HepG2 (cell line): Measurements from ENCODE around the gene UNKL. TPM values are rescaled to one million over a fixed set of nuclear protein-coding genes. Genes with fewer than 3 reads are reported as not detected.

Source experiments
- ASH2L ChIP-seq: fragments of 300-600, 200-600 bp; sonication (generic); IDR thresholded peaks from 2 replicates; pipeline ENCODE4 v1.7.0; 2017; ENCODE audit warnings: low read depth, mild to moderate bottlenecking, moderate library complexity, mixed read lengths, low read length; ENCODE audit not compliant: insufficient read length
- NFKB2 ChIP-seq: sonication (generic); formaldehyde crosslinking; IDR thresholded peaks from 2 replicates; pipeline ENCODE4 v1.4.0; 2020; ENCODE audit warnings: missing genetic modification reagents, borderline replicate concordance
- RAD51 ChIP-seq: fragments of 450-650 bp; IDR thresholded peaks from 2 replicates; pipeline ENCODE4 v1.6.1; 2016; ENCODE audit warnings: borderline replicate concordance
- RBFOX2 ChIP-seq: fragments of 200-400 bp; formaldehyde crosslinking; IDR thresholded peaks from 2 replicates; pipeline ENCODE4 v1.6.1; 2017; ENCODE audit warnings: low read depth, mild to moderate bottlenecking, low read length
- TOE1 ChIP-seq: sonication (generic); formaldehyde crosslinking; IDR thresholded peaks from 2 replicates; pipeline ENCODE4 v1.4.0; 2020; ENCODE audit warnings: mild to moderate bottlenecking, missing genetic modification reagents
- ZNF234 ChIP-seq: sonication (generic); formaldehyde crosslinking; conservative IDR thresholded peaks from 2 replicates; pipeline ENCODE4 v1.5.1; 2020; ENCODE audit warnings: mild to moderate bottlenecking, missing genetic modification reagents
- ZNF263 ChIP-seq: sonication (generic); formaldehyde crosslinking; IDR thresholded peaks from 2 replicates; pipeline ENCODE4 v1.4.0; 2020; ENCODE audit warnings: missing genetic modification reagents
- ZNF292 ChIP-seq: sonication (generic); formaldehyde crosslinking; IDR thresholded peaks from 2 replicates; pipeline ENCODE4 v1.8.1; 2022; ENCODE audit warnings: mild to moderate bottlenecking, low read depth, missing genetic modification reagents, borderline replicate concordance
- ZNF556 ChIP-seq: sonication (generic); formaldehyde crosslinking; IDR thresholded peaks from 2 replicates; pipeline ENCODE4 v1.4.0; 2020; ENCODE audit warnings: mild to moderate bottlenecking, missing genetic modification reagents, borderline replicate concordance
- polyA plus RNA-seq, 8 experiments: library from polyadenylated mRNA; depleted of rRNA in 3 of 8; stranded (reverse) in 7 of 8; unstranded in 1 of 8; fragments of >200 nt; fragmentation: Illumina TruSeq in 4 of 8; extraction: Trizol in 4 of 8; gene quantifications; 2 replicates each; pipeline versions ENCODE4 v1.2.1 to v1.2.3, GENCODE V29; 2011 to 2016; ENCODE audit warnings: low read depth in 4 of 8, missing spikeins in 1 of 8, mixed read lengths in 1 of 8; ENCODE audit not compliant: insufficient read depth in 1 of 8
- total RNA-seq, 5 experiments: library from RNA; depleted of rRNA; stranded (reverse); fragments of >200 nt; fragmentation: Illumina TruSeq; extraction: Trizol; gene quantifications; 2 replicates each; pipeline ENCODE4 v1.2.3, GENCODE V29; 2016; ENCODE audit warnings: low read depth in 1 of 5
- TF ChIP-seq, protein P1 (sequence below): sonication (generic); formaldehyde crosslinking; IDR thresholded peaks from 2 replicates; pipeline ENCODE4 v1.8.0; 2022; ENCODE audit warnings: missing genetic modification reagents, mild to moderate bottlenecking, moderate library complexity, borderline replicate concordance
- TF ChIP-seq, protein P2 (sequence below): sonication (generic); formaldehyde crosslinking; IDR thresholded peaks from 2 replicates; pipeline ENCODE4 v1.4.0; 2020; ENCODE audit warnings: mild to moderate bottlenecking, missing genetic modification reagents, borderline replicate concordance
- TF ChIP-seq, protein P3 (sequence below): sonication (generic); formaldehyde crosslinking; conservative IDR thresholded peaks from 2 replicates; pipeline ENCODE4 v1.5.0; 2020; ENCODE audit warnings: missing genetic modification reagents
- TF ChIP-seq, protein P4 (sequence below): sonication (generic); formaldehyde crosslinking; IDR thresholded peaks from 2 replicates; pipeline ENCODE4 v1.5.1; 2020; ENCODE audit warnings: missing genetic modification reagents, mild to moderate bottlenecking, borderline replicate concordance
- TF ChIP-seq, protein P5 (sequence below): sonication (generic); formaldehyde crosslinking; IDR thresholded peaks from 2 replicates; pipeline ENCODE4 v1.8.0; 2022; ENCODE audit warnings: missing genetic modification reagents, mild to moderate bottlenecking, borderline replicate concordance
- TF ChIP-seq, protein P6 (sequence below): sonication (generic); formaldehyde crosslinking; IDR thresholded peaks from 2 replicates; pipeline ENCODE4 v1.4.0; 2020; ENCODE audit warnings: low read depth, mild to moderate bottlenecking, missing genetic modification reagents
- TF ChIP-seq, protein P7 (sequence below): sonication (generic); formaldehyde crosslinking; IDR thresholded peaks from 2 replicates; pipeline ENCODE4 v1.5.0; 2020; ENCODE audit warnings: missing genetic modification reagents

Gene UNKL
- total and polyA plus RNA-seq, 2 of the 13 experiments (the other 11 are each of a cell fraction or from before 2014, with no cell fraction given) = 10.4 to 17.6 TPM

DNA sequence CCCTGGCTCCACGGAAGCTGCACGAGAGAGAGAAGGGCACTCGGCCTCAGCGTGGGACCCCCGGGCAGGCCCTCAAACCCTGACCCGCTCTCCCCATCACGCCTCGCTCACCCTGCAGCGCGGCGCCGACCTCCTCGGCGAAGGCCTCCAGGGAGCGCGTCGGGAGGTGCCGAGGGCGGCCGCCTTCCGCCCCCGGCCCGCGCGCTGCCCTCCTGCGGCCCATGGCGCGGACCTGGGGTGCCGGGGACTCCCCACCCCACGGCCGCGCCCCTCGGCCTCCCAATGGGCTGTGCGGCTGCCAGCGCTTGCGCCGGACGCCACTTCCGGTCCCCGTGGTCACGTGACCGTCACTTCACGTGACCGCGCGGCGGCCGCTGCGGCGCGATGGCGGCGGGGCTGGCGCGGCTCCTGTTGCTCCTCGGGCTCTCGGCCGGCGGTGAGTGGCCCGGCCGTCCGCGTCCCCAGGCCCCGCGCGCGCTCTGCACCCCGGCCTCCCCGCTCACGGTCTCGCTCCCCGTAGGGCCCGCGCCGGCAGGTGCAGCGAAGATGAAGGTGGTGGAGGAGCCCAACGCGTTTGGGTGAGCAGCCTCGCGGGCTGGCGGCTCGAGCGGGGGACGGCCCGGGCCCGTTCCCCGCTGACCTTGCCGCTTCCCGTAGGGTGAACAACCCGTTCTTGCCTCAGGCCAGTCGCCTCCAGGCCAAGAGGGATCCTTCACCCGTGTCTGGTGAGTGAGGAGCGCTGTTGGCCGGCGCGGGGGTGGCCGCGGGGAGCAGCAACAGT is 62.7 kb downstream of the UNKL start, which contains the start of the genes GNPTG and TSR3 (continued):
- TF ChIP-seq RAD51 = peak; percentile 94
- TF ChIP-seq, protein P1, sequence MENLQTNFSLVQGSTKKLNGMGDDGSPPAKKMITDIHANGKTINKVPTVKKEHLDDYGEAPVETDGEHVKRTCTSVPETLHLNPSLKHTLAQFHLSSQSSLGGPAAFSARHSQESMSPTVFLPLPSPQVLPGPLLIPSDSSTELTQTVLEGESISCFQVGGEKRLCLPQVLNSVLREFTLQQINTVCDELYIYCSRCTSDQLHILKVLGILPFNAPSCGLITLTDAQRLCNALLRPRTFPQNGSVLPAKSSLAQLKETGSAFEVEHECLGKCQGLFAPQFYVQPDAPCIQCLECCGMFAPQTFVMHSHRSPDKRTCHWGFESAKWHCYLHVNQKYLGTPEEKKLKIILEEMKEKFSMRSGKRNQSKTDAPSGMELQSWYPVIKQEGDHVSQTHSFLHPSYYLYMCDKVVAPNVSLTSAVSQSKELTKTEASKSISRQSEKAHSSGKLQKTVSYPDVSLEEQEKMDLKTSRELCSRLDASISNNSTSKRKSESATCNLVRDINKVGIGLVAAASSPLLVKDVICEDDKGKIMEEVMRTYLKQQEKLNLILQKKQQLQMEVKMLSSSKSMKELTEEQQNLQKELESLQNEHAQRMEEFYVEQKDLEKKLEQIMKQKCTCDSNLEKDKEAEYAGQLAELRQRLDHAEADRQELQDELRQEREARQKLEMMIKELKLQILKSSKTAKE (CRISPR knock-in tag) = no peak
- peak; percentile 63; the same call in 1 of the 2 replicates for TF ChIP-seq ZNF556 (CRISPR knock-in tag)
- peak; percentile 52 for TF ChIP-seq ASH2L
- TF ChIP-seq ZNF292 (CRISPR knock-in tag) = no peak
- TF ChIP-seq, protein P2, sequence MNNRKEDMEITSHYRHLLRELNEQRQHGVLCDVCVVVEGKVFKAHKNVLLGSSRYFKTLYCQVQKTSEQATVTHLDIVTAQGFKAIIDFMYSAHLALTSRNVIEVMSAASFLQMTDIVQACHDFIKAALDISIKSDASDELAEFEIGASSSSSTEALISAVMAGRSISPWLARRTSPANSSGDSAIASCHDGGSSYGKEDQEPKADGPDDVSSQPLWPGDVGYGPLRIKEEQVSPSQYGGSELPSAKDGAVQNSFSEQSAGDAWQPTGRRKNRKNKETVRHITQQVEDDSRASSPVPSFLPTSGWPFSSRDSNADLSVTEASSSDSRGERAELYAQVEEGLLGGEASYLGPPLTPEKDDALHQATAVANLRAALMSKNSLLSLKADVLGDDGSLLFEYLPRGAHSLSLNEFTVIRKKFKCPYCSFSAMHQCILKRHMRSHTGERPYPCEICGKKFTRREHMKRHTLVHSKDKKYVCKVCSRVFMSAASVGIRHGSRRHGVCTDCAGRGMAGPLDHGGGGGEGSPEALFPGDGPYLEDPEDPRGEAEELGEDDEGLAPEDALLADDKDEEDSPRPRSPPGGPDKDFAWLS (CRISPR knock-in tag) = no peak
- TF ChIP-seq, protein P3, sequence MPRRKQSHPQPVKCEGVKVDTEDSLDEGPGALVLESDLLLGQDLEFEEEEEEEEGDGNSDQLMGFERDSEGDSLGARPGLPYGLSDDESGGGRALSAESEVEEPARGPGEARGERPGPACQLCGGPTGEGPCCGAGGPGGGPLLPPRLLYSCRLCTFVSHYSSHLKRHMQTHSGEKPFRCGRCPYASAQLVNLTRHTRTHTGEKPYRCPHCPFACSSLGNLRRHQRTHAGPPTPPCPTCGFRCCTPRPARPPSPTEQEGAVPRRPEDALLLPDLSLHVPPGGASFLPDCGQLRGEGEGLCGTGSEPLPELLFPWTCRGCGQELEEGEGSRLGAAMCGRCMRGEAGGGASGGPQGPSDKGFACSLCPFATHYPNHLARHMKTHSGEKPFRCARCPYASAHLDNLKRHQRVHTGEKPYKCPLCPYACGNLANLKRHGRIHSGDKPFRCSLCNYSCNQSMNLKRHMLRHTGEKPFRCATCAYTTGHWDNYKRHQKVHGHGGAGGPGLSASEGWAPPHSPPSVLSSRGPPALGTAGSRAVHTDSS = 0 out of 2 replicates have a peak, but pooled peaks have one; percentile 29
- TF ChIP-seq, protein P4, sequence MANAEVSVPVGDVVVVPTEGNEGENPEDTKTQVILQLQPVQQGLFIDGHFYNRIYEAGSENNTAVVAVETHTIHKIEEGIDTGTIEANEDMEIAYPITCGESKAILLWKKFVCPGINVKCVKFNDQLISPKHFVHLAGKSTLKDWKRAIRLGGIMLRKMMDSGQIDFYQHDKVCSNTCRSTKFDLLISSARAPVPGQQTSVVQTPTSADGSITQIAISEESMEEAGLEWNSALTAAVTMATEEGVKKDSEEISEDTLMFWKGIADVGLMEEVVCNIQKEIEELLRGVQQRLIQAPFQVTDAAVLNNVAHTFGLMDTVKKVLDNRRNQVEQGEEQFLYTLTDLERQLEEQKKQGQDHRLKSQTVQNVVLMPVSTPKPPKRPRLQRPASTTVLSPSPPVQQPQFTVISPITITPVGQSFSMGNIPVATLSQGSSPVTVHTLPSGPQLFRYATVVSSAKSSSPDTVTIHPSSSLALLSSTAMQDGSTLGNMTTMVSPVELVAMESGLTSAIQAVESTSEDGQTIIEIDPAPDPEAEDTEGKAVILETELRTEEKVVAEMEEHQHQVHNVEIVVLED (CRISPR knock-in tag) = peak; percentile 73; the same call in 1 of the 2 replicates
- TF ChIP-seq, protein P5, sequence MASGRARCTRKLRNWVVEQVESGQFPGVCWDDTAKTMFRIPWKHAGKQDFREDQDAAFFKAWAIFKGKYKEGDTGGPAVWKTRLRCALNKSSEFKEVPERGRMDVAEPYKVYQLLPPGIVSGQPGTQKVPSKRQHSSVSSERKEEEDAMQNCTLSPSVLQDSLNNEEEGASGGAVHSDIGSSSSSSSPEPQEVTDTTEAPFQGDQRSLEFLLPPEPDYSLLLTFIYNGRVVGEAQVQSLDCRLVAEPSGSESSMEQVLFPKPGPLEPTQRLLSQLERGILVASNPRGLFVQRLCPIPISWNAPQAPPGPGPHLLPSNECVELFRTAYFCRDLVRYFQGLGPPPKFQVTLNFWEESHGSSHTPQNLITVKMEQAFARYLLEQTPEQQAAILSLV (CRISPR knock-in tag) = peak; percentile 64; the same call in 1 of the 2 replicates
- peak; percentile 89 for TF ChIP-seq RBFOX2
- no peak for TF ChIP-seq TOE1
- TF ChIP-seq, protein P6, sequence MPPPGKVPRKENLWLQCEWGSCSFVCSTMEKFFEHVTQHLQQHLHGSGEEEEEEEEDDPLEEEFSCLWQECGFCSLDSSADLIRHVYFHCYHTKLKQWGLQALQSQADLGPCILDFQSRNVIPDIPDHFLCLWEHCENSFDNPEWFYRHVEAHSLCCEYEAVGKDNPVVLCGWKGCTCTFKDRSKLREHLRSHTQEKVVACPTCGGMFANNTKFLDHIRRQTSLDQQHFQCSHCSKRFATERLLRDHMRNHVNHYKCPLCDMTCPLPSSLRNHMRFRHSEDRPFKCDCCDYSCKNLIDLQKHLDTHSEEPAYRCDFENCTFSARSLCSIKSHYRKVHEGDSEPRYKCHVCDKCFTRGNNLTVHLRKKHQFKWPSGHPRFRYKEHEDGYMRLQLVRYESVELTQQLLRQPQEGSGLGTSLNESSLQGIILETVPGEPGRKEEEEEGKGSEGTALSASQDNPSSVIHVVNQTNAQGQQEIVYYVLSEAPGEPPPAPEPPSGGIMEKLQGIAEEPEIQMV (CRISPR knock-in tag) = peak; percentile 84; the same call in 1 of the 2 replicates
- TF ChIP-seq, protein P7, sequence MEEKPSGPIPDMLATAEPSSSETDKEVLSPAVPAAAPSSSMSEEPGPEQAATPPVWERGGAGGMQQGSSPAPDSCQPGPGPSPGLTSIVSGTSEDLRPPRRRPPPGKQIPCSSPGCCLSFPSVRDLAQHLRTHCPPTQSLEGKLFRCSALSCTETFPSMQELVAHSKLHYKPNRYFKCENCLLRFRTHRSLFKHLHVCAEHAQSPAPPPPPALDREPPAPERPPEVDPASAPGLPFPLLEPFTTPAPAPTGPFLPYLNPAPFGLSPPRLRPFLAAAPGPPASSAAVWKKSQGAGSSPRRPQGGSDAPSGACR (CRISPR knock-in tag) = no peak
- 0 out of 2 replicates have a peak, but pooled peaks have one; percentile 14 for TF ChIP-seq NFKB2 (CRISPR knock-in tag)
- TF ChIP-seq ZNF234 (CRISPR knock-in tag) = no peak
- TF ChIP-seq ZNF263 (CRISPR knock-in tag) = peak; percentile 34; the same call in 1 of the 2 replicates
